ENCODE measurements around the gene KLF13. TPM values are rescaled to one million over a fixed set of nuclear protein-coding genes. Genes with fewer than 3 reads are reported as not detected.
"Not testable (repeated sequence)": the region's sequence is repeated elsewhere in the genome, so short reads cannot be mapped to it uniquely, and the experiment has no call there.

Gene KLF13
- total RNA-seq, 2 experiments from 2014 or later: 235 to 264 TPM

DNA sequence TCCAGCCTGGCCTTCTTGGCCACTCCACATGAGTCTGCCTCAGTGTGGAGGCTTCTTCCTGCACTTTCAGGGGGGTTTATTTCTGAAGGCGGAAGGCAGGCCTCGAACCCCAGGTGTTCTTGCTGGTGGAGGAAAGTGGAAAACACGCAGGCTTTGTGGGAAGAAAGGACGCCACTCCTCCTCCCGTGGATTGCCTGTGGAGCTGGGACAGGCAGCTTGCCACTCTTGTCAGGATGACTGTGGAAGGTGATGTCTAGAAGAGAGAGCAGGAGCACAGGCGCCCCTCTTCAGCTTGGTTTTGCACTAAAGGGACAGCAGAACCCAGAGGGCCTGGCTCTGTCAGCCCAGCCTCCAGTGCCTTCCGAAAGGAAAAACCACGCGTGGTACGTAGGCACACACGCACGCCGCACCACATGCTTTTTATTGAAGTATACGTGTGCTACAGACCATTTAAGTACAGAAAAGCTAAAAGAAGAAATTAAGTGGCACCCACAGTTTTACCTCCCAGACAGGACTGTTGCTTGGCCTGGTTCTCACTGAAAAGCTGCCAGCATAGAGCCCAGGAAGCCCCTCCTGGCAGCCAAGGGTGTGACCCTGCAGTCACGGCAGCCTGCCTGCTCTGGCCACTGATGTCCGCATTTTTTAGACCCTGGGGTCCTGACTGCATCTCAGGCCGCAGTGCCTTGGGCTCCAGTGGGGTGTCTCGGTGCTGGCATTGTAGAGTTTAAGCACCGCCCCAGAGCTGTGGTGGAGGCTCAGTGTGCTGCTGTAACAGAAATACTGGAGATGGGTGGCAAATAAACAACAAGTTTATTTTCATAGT, 21.6 kb downstream of the KLF13 start:
- DNase-seq: no peak
- ChIA-PET CTCF (interaction anchor here (0.7 to 5.1 kb wide), 5 partner anchors 10 to 140 kb away, joined by 3 to 39 read pairs (median 6); no protein-coding TSS in a partner anchor), POLR2A (no interaction called here)
- Mint-ChIP-seq H3K9me3 (no peaks in the 10 kb centered on the region), H3K36me3 (ENCODE audit: low read depth) (peaks cover 56% of the 10 kb centered on the region), H3K27me3 (no peaks in the 10 kb centered on the region), H3K4me3 (peak overlapping the region; percentile 81), H3K27ac (peak overlapping the region; percentile 95), H3K4me1 (peaks cover 100% of the 10 kb centered on the region)

GRCh38 chr15:31349233-31350141, 22.9 kb downstream of the KLF13 start:
- ChIA-PET CTCF (interaction anchor here (0.7 to 5.1 kb wide), 5 partner anchors 10 to 134 kb away, joined by 3 to 39 read pairs (median 3); no protein-coding TSS in a partner anchor), POLR2A (no interaction called here)
- Mint-ChIP-seq H3K36me3 (ENCODE audit: low read depth) (peaks cover 59% of the 10 kb centered on the region), H3K4me3 (peak overlapping the region; percentile 38), H3K27ac (peak overlapping the region; percentile 95), H3K4me1 (peaks cover 98% of the 10 kb centered on the region), H3K27me3 (no peaks in the 10 kb centered on the region), H3K9me3 (no peaks in the 10 kb centered on the region)
- no peak for DNase-seq

GRCh38 chr15:31350771-31351170, 24.1 kb downstream of the KLF13 start:
- Mint-ChIP-seq H3K36me3 (ENCODE audit: low read depth) (peaks cover 71% of the 10 kb centered on the region), H3K4me3 (peak overlapping the region; percentile 50), H3K27me3 (no peaks in the 10 kb centered on the region), H3K27ac (peak overlapping the region; percentile 95), H3K9me3 (no peaks in the 10 kb centered on the region), H3K4me1 (peaks cover 98% of the 10 kb centered on the region)
- ChIA-PET POLR2A (no interaction called here), CTCF (interaction anchor here (0.7 to 1.5 kb wide), 3 partner anchors 15 to 17 kb away, joined by 3 to 13 read pairs (median 3); no protein-coding TSS in a partner anchor)
- no peak for DNase-seq

GRCh38 chr15:31352339-31352751, 25.7 kb downstream of the KLF13 start:
- H3K4me1 Mint-ChIP-seq: peaks cover 98% of the 10 kb centered on the region
- peak overlapping the region; percentile 50 for H3K4me3 Mint-ChIP-seq
- peak overlapping the region; percentile 95 for H3K27ac Mint-ChIP-seq
- H3K9me3 Mint-ChIP-seq: no peaks in the 10 kb centered on the region
- ChIA-PET POLR2A (no interaction called here), CTCF (interaction anchor here (1.4 kb wide), 2 partner anchors 14 to 18 kb away, joined by 3 to 4 read pairs; no protein-coding TSS in a partner anchor)
- H3K27me3 Mint-ChIP-seq: no peaks in the 10 kb centered on the region
- no peak for DNase-seq
- peaks cover 71% of the 10 kb centered on the region for H3K36me3 Mint-ChIP-seq (ENCODE audit: low read depth)

DNA sequence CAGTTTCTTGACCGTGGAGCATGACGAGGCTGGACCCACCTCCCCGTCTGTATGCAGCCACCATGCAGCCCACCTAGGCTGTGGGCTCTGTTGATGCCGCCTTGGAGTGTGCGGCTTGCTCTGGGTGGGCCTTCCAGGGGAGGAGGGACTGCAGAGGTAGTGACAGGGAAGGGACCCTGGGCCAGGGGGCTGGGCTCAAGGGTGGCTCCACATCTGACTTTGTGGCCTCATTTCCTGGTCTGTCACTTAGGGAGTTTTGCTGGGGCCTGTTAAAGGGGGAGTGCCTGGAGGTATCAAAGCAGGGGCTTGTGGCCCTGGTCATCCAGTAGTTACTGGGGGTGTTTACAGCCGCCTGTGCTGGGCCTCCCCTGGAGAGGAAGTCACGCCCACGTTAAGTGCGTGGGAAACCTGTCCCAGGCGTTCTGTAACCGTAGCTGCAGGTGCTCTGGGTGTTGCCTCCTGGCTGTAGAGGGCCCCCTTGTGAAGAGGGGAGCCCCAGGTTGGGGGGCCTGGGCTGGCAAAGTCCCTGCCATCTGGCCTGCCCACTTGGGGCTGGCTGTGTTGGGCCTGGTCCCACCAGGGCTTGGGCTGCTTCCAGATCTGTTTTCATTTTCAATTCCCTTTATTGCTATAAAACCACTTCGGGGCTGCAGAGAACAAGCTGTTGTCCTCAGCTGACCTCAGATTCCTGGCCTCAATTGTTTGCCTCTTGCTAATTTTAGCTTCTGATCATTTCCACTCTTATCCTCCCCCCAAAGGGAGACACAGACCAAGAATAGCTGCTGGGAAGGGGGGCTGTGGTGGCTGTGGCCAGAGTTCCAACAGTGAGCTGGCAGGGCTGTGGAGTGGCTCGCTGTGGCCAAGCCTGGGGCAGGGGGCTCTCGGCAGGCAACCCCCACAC, 26.5 kb downstream of the KLF13 start:
- DNase-seq: no peak
- Mint-ChIP-seq H3K36me3 (ENCODE audit: low read depth) (peaks cover 68% of the 10 kb centered on the region), H3K4me3 (peak overlapping the region; percentile 50), H3K9me3 (no peaks in the 10 kb centered on the region), H3K27me3 (no peaks in the 10 kb centered on the region), H3K27ac (peak overlapping the region; percentile 95), H3K4me1 (peaks cover 98% of the 10 kb centered on the region)
- CTCF ChIA-PET: interaction anchor here (1.0 to 1.7 kb wide), 3 partner anchors 13 to 138 kb away, joined by 3 to 4 read pairs (median 4); no protein-coding TSS in a partner anchor
- POLR2A ChIA-PET: interaction anchor here (0.8 kb wide), 1 partner anchor 27 kb away, joined by 3 read pairs; the partner anchor contains the start of gene KLF13

GRCh38 chr15:31353931-31354330, 27.3 kb downstream of the KLF13 start:
- Mint-ChIP-seq H3K9me3 (no peaks in the 10 kb centered on the region), H3K4me1 (peaks cover 98% of the 10 kb centered on the region), H3K4me3 (no peak overlapping the region), H3K27ac (peak overlapping the region; percentile 95), H3K36me3 (ENCODE audit: low read depth) (peaks cover 71% of the 10 kb centered on the region), H3K27me3 (no peaks in the 10 kb centered on the region)
- no peak for DNase-seq
- CTCF ChIA-PET: interaction anchor here (1.0 to 1.7 kb wide), 2 partner anchors 134 to 139 kb away, joined by 3 to 4 read pairs; no protein-coding TSS in a partner anchor
- POLR2A ChIA-PET: interaction anchor here (0.8 kb wide), 1 partner anchor 28 kb away, joined by 3 read pairs; the partner anchor contains the start of gene KLF13

- peak overlapping the region; percentile 73 for H3K4me3 Mint-ChIP-seq
- H3K27me3 Mint-ChIP-seq, POLR2A ChIA-PET, DNase-seq, H3K9me3 Mint-ChIP-seq: not testable (repeated sequence)
- H3K4me1 Mint-ChIP-seq: peaks cover 97% of the 10 kb centered on the region
- peak overlapping the region; percentile 90 for H3K27ac Mint-ChIP-seq
- peaks cover 60% of the 10 kb centered on the region for H3K36me3 Mint-ChIP-seq (ENCODE audit: low read depth)
- CTCF ChIA-PET: interaction anchor here (0.5 to 4.2 kb wide), 6 partner anchors 12 to 179 kb away, joined by 3 to 38 read pairs (median 5); partner anchors contain the start of gene KLF13
These were observed 29.5 kb downstream of the KLF13 start for GRCh38 chr15:31356097-31356496.

DNA sequence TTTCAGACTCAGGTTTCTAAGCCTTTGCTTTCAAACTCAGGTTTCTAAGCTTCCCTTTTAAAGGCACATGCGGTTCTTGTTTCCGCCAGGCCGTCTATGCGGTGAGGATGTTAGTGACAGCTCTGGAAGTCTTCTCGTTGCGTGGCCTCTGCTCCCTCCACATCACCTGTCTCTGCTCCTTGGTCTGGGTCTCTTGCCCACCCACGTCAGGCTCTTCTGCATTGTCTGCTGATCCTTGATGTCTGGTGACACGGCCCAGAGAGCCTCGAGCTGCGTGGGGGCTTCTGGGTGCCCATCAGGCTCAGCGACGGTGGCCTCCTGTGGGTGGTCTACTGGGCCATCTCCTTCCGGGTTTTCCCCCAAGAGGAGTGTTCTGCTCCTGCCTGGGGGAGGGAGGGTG, 30.5 kb downstream of the KLF13 start:
- H3K27me3 Mint-ChIP-seq: no peaks in the 10 kb centered on the region
- H3K4me1 Mint-ChIP-seq: peaks cover 97% of the 10 kb centered on the region
- H3K9me3 Mint-ChIP-seq: no peaks in the 10 kb centered on the region
- ChIA-PET POLR2A (interaction anchor here (0.6 to 1.1 kb wide), 3 partner anchors 11 to 48 kb away, joined by 3 to 5 read pairs (median 3); no protein-coding TSS in a partner anchor), CTCF (interaction anchor here (0.6 to 5.3 kb wide), 8 partner anchors 9 to 151 kb away, joined by 3 to 39 read pairs (median 4); partner anchors contain the start of gene KLF13)
- H3K4me3 Mint-ChIP-seq: peak overlapping the region; percentile 73
- peak; percentile 60 for DNase-seq
- H3K27ac Mint-ChIP-seq: peak overlapping the region; percentile 90
- peaks cover 51% of the 10 kb centered on the region for H3K36me3 Mint-ChIP-seq (ENCODE audit: low read depth)

DNA sequence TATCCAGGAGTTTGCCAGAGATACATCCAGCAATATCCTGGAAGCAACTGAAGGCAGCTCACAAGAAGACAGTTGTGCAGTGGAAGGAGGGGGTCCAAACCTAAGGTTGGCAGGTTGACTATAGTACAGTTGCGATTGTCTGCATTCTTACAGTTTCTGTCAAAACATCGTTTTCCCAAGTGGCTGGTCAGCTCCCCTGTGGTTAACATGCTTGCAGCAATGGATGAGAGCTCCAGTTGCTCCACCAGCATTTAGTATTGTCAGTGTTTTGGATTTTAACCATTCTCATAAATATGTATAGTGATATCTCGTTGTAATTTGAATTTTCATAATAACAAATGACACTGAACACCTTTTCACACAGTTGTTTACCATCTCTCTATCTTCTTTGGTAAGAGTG, 31.5 kb downstream of the KLF13 start:
- no peak for DNase-seq
- ChIA-PET CTCF (interaction anchor here (1.1 to 5.3 kb wide), 5 partner anchors 9 to 158 kb away, joined by 3 to 39 read pairs (median 9); no protein-coding TSS in a partner anchor), POLR2A (interaction anchor here (1.1 kb wide), 1 partner anchor 12 kb away, joined by 5 read pairs; no protein-coding TSS in a partner anchor)
- peaks cover 97% of the 10 kb centered on the region for H3K4me1 Mint-ChIP-seq
- H3K4me3 Mint-ChIP-seq: peak overlapping the region; percentile 53
- H3K27me3 Mint-ChIP-seq: no peaks in the 10 kb centered on the region
- no peaks in the 10 kb centered on the region for H3K9me3 Mint-ChIP-seq
- H3K36me3 Mint-ChIP-seq (ENCODE audit: low read depth): peaks cover 51% of the 10 kb centered on the region
- peak overlapping the region; percentile 90 for H3K27ac Mint-ChIP-seq

- DNase-seq: no peak
- Mint-ChIP-seq H3K4me1 (peaks cover 97% of the 10 kb centered on the region), H3K9me3 (no peaks in the 10 kb centered on the region), H3K27me3 (no peaks in the 10 kb centered on the region), H3K4me3 (peak overlapping the region; percentile 53), H3K36me3 (ENCODE audit: low read depth) (peaks cover 58% of the 10 kb centered on the region), H3K27ac (peak overlapping the region; percentile 90)
- ChIA-PET POLR2A (interaction anchor here (0.6 kb wide), 1 partner anchor 19 kb away, joined by 3 read pairs; no protein-coding TSS in a partner anchor), CTCF (interaction anchor here (0.6 to 5.3 kb wide), 5 partner anchors 11 to 159 kb away, joined by 3 to 39 read pairs (median 4); no protein-coding TSS in a partner anchor)
These were observed 32.5 kb downstream of the KLF13 start for GRCh38 chr15:31358957-31359701.
